ENCODE results near the gene MAN1B1. TPM values are rescaled to one million over a fixed set of nuclear protein-coding genes. Genes with fewer than 3 reads are reported as not detected.

MAN1B1 gene
- total RNA-seq, 1 experiment from 2014 or later: 57.2 TPM

DNA sequence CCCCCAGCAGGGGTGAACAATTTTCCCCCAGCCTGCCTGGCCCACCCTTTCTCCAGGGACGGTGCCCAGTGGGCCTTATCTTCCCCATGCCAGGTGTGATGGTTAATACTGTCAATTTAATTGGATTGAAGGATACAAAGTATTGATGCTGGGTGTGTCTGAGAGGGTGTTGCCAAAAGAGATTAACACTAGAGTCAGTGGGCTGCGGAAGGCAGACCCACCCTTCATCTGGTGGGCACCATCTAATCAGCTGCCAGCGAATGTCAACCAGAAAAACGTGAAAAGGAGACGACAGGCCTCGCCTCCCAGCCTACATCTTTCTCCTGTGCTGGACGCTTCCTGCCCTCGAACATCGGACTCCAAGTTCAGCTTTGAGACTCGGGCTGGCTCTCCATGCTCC, 49.3 kb upstream of the MAN1B1 start:
- no peak for DNase-seq (ENCODE audit: low read depth, low spot score)
- Histone ChIP-seq H3K4me3 (ENCODE audit: low read depth in 2 of 2, low read length in 2 of 2) (no peak overlapping the region), H3K27ac (ENCODE audit: low read length) (no peak overlapping the region), H3K36me3 (ENCODE audit: control insufficient read depth, insufficient read depth, low read length) (no peaks in the 10 kb centered on the region), H3K27me3 (ENCODE audit: control insufficient read depth, insufficient read depth, low read length) (no peaks in the 10 kb centered on the region), H3K9me3 (ENCODE audit: control insufficient read depth, insufficient read depth, low read depth, low read length) (no peaks in the 10 kb centered on the region), H3K4me1 (ENCODE audit: control insufficient read depth, insufficient read depth, low read length) (peaks cover 5% of the 10 kb centered on the region)
- in situ Hi-C loops (cut with HindIII; ENCODE audit: low pct_unique_long_range_greater_than_20kb, low sequenced_read_pairs) (no loop called here), intact Hi-C loops (cut with micrococcal nuclease; ENCODE audit: unreplicated experiment) (loop anchor here (10.0 kb wide), 1 partner anchor 93 kb away; the partner anchor contains the start of genes C8G and FBXW5)
- TF ChIP-seq POLR2AphosphoS5 (IDR thresholded peaks at IDR 0.05; ENCODE audit: low read depth, low read length) (no peak), SIN3A (IDR thresholded peaks at IDR 0.05; ENCODE audit: borderline replicate concordance, insufficient read depth, low read depth, low read length) (no peak), TCF7L2 (IDR thresholded peaks at IDR 0.05; ENCODE audit: low read depth, low read length) (no peak), REST (IDR thresholded peaks at IDR 0.05; ENCODE audit: insufficient read depth in 1 of 2, low read depth in 2 of 2, low read length in 1 of 2) (no peak), CTCF (IDR thresholded peaks at IDR 0.05) (no peak)
- BruUV-seq (replicated peaks): no TSS peak
- CTCF ChIA-PET: interaction anchor here (0.5 kb wide), 1 partner anchor 70 kb away, joined by 8 read pairs; no protein-coding TSS in a partner anchor
- no peak for ATAC-seq
- POLR2A ChIA-PET: no interaction called here

DNA sequence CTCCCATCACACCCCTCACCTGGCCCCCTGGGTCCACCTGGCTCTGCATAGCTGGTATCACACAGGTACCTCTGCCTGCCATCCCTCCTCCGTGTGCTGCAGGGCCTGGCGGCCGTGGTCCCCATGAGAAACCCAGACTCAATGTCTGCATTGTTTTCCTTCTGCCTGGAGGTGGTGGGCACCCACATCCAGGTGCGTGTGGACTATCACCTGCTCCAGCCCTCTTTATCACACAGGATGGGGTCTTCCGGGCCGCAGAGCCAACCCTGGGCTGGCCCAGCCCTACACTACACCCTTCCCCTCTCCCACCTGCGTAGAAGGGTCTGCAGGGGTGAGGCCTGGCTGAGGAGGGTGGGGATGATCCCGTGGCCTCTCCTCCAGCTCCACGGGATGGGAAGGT, 47.9 kb upstream of the MAN1B1 start:
- ATAC-seq: no peak
- DNase-seq (ENCODE audit: low read depth, low spot score): no peak
- no TSS peak for BruUV-seq (replicated peaks)
- H3K4me3 ChIP-seq (ENCODE audit: low read depth in 2 of 2, low read length in 2 of 2): no peak overlapping the region
- POLR2A ChIA-PET: no interaction called here
- no peaks in the 10 kb centered on the region for H3K27me3 ChIP-seq (ENCODE audit: control insufficient read depth, insufficient read depth, low read length)
- CTCF ChIA-PET: interaction anchor here (0.5 to 1.1 kb wide), 3 partner anchors 13 to 276 kb away, joined by 3 read pairs; no protein-coding TSS in a partner anchor
- H3K36me3 ChIP-seq (ENCODE audit: control insufficient read depth, insufficient read depth, low read length): no peaks in the 10 kb centered on the region
- intact Hi-C loops (cut with micrococcal nuclease; ENCODE audit: unreplicated experiment) (loop anchor here (10.0 kb wide), 1 partner anchor 94 kb away; the partner anchor contains the start of genes C8G and FBXW5), in situ Hi-C loops (cut with HindIII; ENCODE audit: low pct_unique_long_range_greater_than_20kb, low sequenced_read_pairs) (no loop called here)
- no peak overlapping the region for H3K27ac ChIP-seq (ENCODE audit: low read length)
- TF ChIP-seq SIN3A (IDR thresholded peaks at IDR 0.05; ENCODE audit: borderline replicate concordance, insufficient read depth, low read depth, low read length): no peak
- TF ChIP-seq CTCF (IDR thresholded peaks at IDR 0.05): no peak
- no peak for TF ChIP-seq TCF7L2 (IDR thresholded peaks at IDR 0.05; ENCODE audit: low read depth, low read length)
- no peak for TF ChIP-seq REST (IDR thresholded peaks at IDR 0.05; ENCODE audit: insufficient read depth in 1 of 2, low read depth in 2 of 2, low read length in 1 of 2)
- TF ChIP-seq POLR2AphosphoS5 (IDR thresholded peaks at IDR 0.05; ENCODE audit: low read depth, low read length): no peak
- no peaks in the 10 kb centered on the region for H3K9me3 ChIP-seq (ENCODE audit: control insufficient read depth, insufficient read depth, low read depth, low read length)
- peaks cover 5% of the 10 kb centered on the region for H3K4me1 ChIP-seq (ENCODE audit: control insufficient read depth, insufficient read depth, low read length)
